Measurements from ENCODE around the gene GRIP1.

GRIP1 gene

DNA sequence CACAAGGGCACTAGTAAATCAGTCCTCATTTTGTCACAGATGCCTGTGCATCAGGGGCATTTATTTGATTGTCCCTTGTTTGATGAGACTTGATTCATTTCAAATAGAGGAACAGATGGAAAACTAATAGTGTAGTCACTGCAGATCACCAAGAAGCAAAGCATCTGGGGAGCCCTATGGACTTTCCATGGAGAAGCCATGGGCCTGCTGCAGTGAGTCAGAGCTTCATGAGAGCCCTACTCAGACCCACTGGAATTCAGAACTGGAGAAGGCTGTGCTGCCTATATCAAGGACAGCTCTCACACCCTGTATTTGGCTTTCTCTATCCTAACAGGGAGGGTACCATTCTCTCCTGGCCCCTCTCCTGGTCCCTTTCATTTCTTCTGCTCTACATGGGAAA is 126.2 kb downstream of the GRIP1 start:
- H3K4me3 ChIP-seq (ENCODE audit: low read depth, low read length) = no peak overlapping the region
- TF ChIP-seq, protein P1, sequence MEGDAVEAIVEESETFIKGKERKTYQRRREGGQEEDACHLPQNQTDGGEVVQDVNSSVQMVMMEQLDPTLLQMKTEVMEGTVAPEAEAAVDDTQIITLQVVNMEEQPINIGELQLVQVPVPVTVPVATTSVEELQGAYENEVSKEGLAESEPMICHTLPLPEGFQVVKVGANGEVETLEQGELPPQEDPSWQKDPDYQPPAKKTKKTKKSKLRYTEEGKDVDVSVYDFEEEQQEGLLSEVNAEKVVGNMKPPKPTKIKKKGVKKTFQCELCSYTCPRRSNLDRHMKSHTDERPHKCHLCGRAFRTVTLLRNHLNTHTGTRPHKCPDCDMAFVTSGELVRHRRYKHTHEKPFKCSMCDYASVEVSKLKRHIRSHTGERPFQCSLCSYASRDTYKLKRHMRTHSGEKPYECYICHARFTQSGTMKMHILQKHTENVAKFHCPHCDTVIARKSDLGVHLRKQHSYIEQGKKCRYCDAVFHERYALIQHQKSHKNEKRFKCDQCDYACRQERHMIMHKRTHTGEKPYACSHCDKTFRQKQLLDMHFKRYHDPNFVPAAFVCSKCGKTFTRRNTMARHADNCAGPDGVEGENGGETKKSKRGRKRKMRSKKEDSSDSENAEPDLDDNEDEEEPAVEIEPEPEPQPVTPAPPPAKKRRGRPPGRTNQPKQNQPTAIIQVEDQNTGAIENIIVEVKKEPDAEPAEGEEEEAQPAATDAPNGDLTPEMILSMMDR (IDR thresholded peaks at IDR 0.05; ENCODE audit: low read depth, low read length) = no peak

DNA sequence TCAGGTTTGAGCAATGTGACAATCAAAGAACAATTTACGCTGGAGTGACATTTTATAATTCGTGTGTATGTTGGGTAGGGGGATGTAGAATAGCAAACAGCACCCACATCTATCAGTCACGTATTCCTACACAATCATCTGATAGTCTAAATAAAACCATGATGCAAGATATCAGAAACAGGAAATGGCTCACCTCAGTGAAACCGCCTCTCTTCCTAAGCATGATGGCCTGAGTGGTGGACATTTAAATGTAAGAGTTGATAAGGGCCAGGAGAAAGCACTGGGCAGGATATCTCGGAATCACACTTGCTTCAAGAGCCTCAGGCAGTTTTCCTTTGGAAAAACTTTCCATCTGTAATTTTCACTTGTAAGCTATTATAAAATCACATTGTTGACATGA is 128.2 kb downstream of the GRIP1 start:
- TF ChIP-seq, protein P1 (IDR thresholded peaks at IDR 0.05; ENCODE audit: low read depth, low read length) = no peak
- no peak overlapping the region for H3K4me3 ChIP-seq (ENCODE audit: low read depth, low read length)

DNA sequence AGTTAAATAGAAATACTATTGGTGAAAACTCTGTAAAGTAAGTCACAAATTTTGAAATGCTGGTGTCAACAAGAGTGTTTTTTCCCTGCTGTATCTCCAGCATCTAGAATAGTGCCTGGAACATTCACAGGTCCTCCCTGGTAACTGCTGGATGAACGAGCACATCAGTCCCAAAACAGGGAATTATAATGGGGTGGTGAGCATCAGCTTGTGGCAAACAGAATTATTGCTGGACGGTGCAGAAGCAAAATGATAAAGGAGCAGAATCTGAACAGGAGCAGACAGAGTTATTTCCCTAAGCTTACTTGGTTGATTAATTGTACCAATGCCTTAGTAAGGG is 129.9 kb downstream of the GRIP1 start:
- no peak overlapping the region for H3K4me3 ChIP-seq (ENCODE audit: low read depth, low read length)
- TF ChIP-seq, protein P1 (IDR thresholded peaks at IDR 0.05; ENCODE audit: low read depth, low read length) = no peak

DNA sequence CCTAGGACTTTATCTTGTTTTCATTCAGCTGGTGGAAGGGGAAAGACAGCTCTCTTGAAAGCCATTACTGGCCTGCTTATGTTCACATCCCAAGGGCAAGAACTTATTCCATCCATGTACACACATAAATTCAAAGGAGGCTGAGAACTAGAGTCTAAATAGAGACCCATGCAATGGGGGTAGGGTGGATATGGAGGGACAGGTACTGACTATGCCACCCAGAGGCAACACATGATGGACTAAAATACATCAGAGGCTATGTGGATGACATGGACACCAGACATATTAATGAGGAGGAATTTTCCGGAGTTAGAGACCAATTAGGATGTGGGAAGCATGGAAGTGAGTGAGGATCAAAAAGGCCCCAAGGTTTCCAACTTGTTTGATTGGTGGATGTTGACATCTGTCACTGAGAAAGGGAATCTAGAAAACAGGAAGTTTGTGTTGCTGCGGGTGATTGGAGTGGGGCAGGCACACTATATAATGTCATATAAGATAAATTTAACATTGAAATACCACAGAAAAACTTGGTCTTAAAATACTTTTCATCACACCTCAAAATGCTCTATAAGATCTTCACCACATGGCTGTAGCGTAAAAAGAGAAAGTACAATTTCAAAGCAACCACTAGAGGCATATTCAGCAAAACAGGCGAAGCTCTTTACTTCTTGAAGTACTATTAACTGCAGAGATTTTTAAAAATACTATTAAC is 130.4 kb downstream of the GRIP1 start:
- TF ChIP-seq, protein P1 (IDR thresholded peaks at IDR 0.05; ENCODE audit: low read depth, low read length) = no peak
- no peak overlapping the region for H3K4me3 ChIP-seq (ENCODE audit: low read depth, low read length)

DNA sequence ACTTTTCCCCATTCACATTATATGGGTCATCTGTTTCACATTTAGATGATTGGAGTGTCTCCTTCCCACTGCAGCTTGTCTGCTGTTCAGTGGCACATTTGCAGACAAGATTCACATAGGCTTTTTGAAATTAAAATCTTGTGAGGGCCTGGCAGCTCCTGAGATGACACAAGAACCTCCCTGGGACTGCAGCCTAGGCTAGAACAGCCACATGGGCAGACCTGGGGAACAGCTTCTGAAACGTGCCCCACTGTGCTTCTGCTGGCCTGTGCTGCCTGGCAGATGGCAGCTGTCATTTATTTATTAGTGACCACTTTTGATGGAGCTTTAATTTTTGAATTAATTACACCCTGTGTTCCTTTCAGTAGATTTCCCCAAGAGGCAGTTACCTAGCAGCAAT is 137.4 kb downstream of the GRIP1 start:
- no peak overlapping the region for H3K4me3 ChIP-seq (ENCODE audit: low read depth, low read length)
- TF ChIP-seq, protein P1 (IDR thresholded peaks at IDR 0.05; ENCODE audit: low read depth, low read length) = no peak

DNA sequence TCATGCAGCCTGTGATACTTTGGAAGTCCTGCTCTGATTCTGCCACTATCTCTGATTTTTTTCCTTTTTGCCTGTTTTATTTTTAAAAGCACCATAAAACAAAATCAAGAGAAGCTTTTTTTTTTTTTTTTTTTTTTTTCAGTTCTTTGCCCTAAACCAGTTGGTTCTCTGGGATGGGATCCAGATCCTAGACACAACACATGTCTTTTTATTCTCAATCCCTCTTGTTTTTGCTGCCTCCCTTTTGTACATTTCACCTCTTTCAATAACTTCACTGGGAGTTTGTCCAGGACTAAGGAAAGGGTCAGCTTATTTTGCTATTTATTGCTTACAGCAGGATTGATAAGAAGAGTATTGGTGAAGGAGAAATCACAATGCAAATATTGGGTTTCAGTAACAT is 139.4 kb downstream of the GRIP1 start:
- TF ChIP-seq, protein P1 (IDR thresholded peaks at IDR 0.05; ENCODE audit: low read depth, low read length) = no peak
- no peak overlapping the region for H3K4me3 ChIP-seq (ENCODE audit: low read depth, low read length)

DNA sequence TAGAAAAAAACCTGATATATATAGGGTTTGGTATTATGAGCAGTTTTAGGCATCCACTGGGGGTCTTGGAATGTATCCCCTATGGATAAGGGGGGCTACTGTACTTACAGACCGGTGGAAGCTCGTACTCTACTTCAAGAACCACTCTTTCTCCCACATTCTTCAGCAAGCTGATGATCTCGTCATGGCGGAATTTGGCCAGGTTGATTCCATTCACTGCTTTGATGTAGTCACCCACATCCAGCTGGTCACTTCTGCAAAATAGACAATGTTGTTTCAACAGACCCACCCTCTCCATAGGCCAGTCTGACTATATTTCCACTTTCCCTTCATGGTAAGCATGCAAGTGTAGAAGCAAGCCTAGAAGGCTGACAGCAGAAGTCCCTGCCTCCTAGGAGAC is 139.9 kb downstream of the GRIP1 start:
- TF ChIP-seq, protein P1 (IDR thresholded peaks at IDR 0.05; ENCODE audit: low read depth, low read length) = no peak
- H3K4me3 ChIP-seq (ENCODE audit: low read depth, low read length) = no peak overlapping the region
